Measurements from ENCODE around the gene FOXK1. TPM values are rescaled to one million over a fixed set of nuclear protein-coding genes. Genes with fewer than 3 reads are reported as not detected.
"Not testable (repeated sequence)": the region's sequence is repeated elsewhere in the genome, so short reads cannot be mapped to it uniquely, and the experiment has no call there.

The FOXK1 gene
- 10.2 and 17.4 TPM in 2 replicates for total RNA-seq (2014; rRNA removed; shearing (Covaris generic))

- DNase-seq (ENCODE audit: low read depth in 1 of 2, low spot score in 2 of 2) = peak in 1 of 2 experiments; percentile 75
- Histone ChIP-seq H3K27me3 (replicated peaks) (no peaks in the 10 kb centered on the region), H3K4me1 (replicated peaks) (peaks cover 24% of the 10 kb centered on the region), H3K27ac (peak within 1 kb of the TSS; percentile 65), H3K36me3 (peaks cover 16% of the 10 kb centered on the region), H3K4me3 (peak within 1 kb of the TSS; percentile 97), H3K9me3 (replicated peaks) (0 out of 2 replicates have a peak, but pooled peaks cover 2% of the 10 kb centered on the region)
Observed at GRCh38 chr7:4681886-4682620, at the start of gene FOXK1. Gene FOXK1 (plus strand): TSS chr7:4682295. CDS start chr7:4682309, 14 bp downstream.

GRCh38 chr7:4633012-4633411 is 49.1 kb upstream of the FOXK1 start:
- Histone ChIP-seq H3K36me3 (no peaks in the 10 kb centered on the region), H3K27ac (no peak overlapping the region), H3K27me3 (replicated peaks) (no peaks in the 10 kb centered on the region), H3K4me3 (no peak overlapping the region), H3K9me3 (replicated peaks) (no peaks in the 10 kb centered on the region), H3K4me1 (replicated peaks) (0 out of 2 replicates have a peak, but pooled peaks cover 8% of the 10 kb centered on the region)
- peak; percentile 16 to 56 for DNase-seq (ENCODE audit: low read depth in 1 of 2, low spot score in 2 of 2)

DNA sequence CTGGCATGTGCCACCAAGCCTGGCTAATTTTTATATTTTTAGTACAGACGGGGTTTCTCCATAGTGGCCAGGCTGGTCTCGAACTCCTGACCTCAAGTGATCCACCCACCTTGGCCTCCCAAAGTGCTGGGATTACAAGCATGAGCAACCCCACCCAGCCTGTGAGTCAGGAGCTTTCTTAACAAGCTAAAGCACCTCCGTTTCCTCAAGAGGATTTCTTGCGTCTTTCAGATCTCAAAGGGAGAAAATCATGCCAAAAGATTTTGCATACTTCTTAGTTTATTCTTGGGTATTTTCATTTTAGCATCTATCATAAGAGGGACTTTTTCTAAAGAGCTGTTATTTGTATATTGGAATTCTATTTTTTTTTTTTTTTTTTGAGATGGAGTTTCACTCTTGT is 47.9 kb upstream of the FOXK1 start:
- Histone ChIP-seq H3K36me3 (no peaks in the 10 kb centered on the region), H3K9me3 (replicated peaks) (no peaks in the 10 kb centered on the region), H3K4me1 (replicated peaks) (0 out of 2 replicates have a peak, but pooled peaks cover 8% of the 10 kb centered on the region), H3K4me3 (no peak overlapping the region), H3K27ac (no peak overlapping the region), H3K27me3 (replicated peaks) (no peaks in the 10 kb centered on the region)
- DNase-seq (ENCODE audit: low read depth in 1 of 2, low spot score in 2 of 2) = no peak

DNA sequence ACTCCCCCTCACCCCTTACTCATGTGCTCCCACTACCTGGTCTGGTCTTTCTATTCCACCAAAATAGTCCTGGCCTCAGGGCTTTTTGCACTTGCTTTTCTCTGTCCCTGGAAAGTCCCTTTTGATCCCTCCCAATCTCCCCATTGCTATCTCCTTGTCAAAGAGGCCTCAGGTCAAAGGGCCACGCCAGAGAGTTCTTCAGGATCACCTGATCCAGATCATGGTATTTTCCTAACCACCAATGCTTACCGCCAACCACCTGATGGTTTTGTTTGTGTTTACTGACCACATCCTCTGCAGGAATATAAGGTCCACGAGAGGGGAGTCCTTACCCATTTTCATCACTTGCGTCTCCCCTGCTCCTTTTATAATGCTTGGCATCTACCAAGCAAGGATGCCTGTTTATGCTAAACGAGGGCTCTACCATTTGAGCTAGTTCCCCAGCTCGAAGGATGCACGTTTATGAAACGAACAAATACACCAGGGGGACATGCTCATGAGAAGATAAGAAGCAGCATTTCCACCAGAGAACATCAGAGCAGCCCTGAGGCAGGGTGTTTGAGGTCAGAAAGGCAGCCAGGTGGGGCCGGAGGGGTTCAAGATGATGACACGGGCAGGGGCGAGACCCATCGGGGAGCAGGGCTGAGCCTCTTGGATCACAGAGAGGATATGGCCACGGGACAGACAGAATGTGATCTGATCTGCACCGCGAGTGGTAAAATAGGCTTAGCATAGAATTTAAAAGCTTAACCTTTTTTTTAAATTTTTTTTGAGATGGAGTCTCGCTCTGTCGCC is 43.1 kb upstream of the FOXK1 start:
- Histone ChIP-seq H3K4me1 (replicated peaks) (peaks cover 15% of the 10 kb centered on the region), H3K27me3 (replicated peaks) (no peaks in the 10 kb centered on the region), H3K27ac (no peak overlapping the region), H3K4me3 (no peak overlapping the region), H3K9me3 (replicated peaks) (peaks cover 10% of the 10 kb centered on the region; the same call in 1 of the 2 replicates), H3K36me3 (no peaks in the 10 kb centered on the region)
- no peak for DNase-seq (ENCODE audit: low read depth in 1 of 2, low spot score in 2 of 2)

DNA sequence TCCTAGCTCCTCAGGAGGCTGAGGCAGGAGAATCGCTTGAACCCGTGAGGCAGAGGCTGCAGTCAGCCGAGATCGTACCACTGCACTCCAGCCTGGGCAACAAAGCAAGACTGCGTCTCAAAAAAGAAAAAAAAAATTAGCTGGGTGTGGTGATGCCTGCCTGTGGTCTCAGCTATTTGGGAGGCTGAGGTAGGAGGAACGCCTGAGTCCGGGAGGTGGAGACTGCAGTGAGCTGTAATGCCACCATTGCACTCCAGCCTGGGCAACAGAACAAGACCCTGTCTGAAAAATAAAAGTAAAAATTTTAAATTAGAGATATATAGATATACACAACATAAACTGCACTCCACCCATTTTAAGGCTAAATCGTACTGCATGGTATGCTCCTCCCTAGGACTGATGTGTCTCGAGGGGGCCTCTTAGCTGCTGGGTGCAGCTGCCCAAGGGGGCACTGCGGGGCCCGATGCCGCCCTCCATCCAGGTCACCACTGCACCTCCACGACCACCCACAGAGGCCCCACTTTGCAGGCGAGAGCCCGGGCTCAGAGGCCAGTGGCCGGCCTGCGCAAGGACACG is 40.9 kb upstream of the FOXK1 start:
- Histone ChIP-seq H3K36me3 (no peaks in the 10 kb centered on the region), H3K4me3 (peak overlapping the region; percentile 66), H3K27me3 (replicated peaks) (no peaks in the 10 kb centered on the region), H3K4me1 (replicated peaks) (peaks cover 15% of the 10 kb centered on the region), H3K27ac (no peak overlapping the region), H3K9me3 (replicated peaks) (peaks cover 10% of the 10 kb centered on the region; the same call in 1 of the 2 replicates)
- DNase-seq (ENCODE audit: low read depth in 1 of 2, low spot score in 2 of 2) = no peak

- H3K27me3 ChIP-seq (replicated peaks) = no peaks in the 10 kb centered on the region
Observed at GRCh38 chr7:4641667-4642467, 40.2 kb upstream of the FOXK1 start.

DNA sequence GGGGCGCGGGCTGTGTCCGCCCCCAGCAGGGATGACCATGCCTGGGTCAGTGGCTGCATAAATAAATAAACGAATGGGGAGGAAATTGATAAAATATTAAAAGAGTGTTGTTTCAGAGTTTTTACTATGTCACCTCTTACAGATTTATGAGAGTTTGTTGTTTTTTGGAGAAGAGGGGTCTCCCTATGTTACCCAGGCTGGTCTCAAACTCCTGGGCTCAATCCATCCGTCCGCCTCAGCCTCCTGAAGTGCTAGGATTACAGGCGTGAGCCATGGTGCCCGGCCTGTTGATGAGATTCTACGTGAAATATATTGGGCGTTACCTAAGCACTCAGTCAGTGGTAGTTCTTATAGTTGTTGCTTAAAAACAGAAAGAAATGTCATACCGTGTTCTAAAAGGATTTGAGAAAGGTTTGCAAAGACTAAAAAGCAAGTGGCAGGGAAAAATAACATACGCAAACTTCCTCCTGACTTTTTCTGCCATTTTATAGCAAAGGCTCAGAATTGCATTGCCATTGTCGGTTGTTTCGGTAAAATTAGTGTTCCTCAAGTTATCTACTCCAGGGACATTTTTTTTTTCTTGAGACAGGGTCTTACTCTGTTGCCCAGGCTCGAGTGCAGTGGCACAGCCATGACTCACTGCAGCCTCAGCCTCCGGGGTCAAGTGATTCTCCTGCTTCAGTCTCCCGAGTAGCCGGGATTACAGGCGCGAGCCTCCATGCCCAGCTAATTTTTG is 39.5 kb upstream of the FOXK1 start:
- Histone ChIP-seq H3K4me3 (peak overlapping the region; percentile 66), H3K27me3 (replicated peaks) (no peaks in the 10 kb centered on the region), H3K27ac (peak overlapping the region; percentile 79), H3K36me3 (no peaks in the 10 kb centered on the region), H3K9me3 (replicated peaks) (peaks cover 14% of the 10 kb centered on the region; the same call in 1 of the 2 replicates), H3K4me1 (replicated peaks) (peaks cover 15% of the 10 kb centered on the region)
- peak in 1 of 2 experiments; percentile 20 for DNase-seq (ENCODE audit: low read depth in 1 of 2, low spot score in 2 of 2)

More at GRCh38 chr7:4641667-4642467, 40.2 kb upstream of the FOXK1 start:
- Histone ChIP-seq H3K4me1 (replicated peaks) (peaks cover 15% of the 10 kb centered on the region), H3K4me3 (peak overlapping the region; percentile 66), H3K27ac (peak overlapping the region; percentile 79), H3K9me3 (replicated peaks) (peaks cover 14% of the 10 kb centered on the region; the same call in 1 of the 2 replicates), H3K36me3 (no peaks in the 10 kb centered on the region)
- peak; percentile 93 to 98 for DNase-seq (ENCODE audit: low read depth in 1 of 2, low spot score in 2 of 2)

GRCh38 chr7:4643204-4643471 is 39.0 kb upstream of the FOXK1 start:
- H3K9me3 ChIP-seq (replicated peaks) = peaks cover 14% of the 10 kb centered on the region; the same call in 1 of the 2 replicates
- peaks cover 15% of the 10 kb centered on the region for H3K4me1 ChIP-seq (replicated peaks)
- not testable (repeated sequence) for H3K36me3 ChIP-seq; H3K27ac ChIP-seq; H3K4me3 ChIP-seq; H3K27me3 ChIP-seq (replicated peaks); DNase-seq (ENCODE audit: low read depth in 1 of 2, low spot score in 2 of 2)

DNA sequence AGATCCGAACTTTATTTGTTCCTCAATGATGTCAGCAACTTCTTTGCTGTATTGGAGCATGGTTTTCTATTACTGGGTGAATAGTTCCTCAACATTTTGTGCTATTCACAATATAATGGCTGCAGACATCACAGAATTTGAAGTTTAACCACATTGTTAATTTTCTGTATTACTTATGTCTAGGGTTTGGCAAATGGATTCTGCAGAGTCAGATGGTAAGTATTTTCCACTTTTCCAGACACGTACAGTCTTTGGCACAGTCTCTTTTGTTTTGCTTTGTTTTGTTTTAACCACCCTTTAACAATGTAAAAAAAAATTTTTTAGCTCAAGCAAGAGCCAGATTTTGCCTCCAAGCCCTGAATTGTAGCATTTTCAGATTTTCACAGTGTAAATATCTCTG is 36.8 kb upstream of the FOXK1 start:
- Histone ChIP-seq H3K4me1 (replicated peaks) (peaks cover 15% of the 10 kb centered on the region), H3K27ac (no peak overlapping the region), H3K4me3 (no peak overlapping the region), H3K9me3 (replicated peaks) (peaks cover 14% of the 10 kb centered on the region; the same call in 1 of the 2 replicates), H3K27me3 (replicated peaks) (no peaks in the 10 kb centered on the region), H3K36me3 (no peaks in the 10 kb centered on the region)
- no peak for DNase-seq (ENCODE audit: low read depth in 1 of 2, low spot score in 2 of 2)

GRCh38 chr7:4648111-4648510 is 34.0 kb upstream of the FOXK1 start:
- H3K27me3 ChIP-seq (replicated peaks) = no peaks in the 10 kb centered on the region

GRCh38 chr7:4650433-4651047 is 31.6 kb upstream of the FOXK1 start:
- DNase-seq (ENCODE audit: low read depth in 1 of 2, low spot score in 2 of 2) = no peak
- Histone ChIP-seq H3K9me3 (replicated peaks) (peaks cover 4% of the 10 kb centered on the region; the same call in 1 of the 2 replicates), H3K36me3 (no peaks in the 10 kb centered on the region), H3K4me1 (replicated peaks) (no peaks in the 10 kb centered on the region), H3K27me3 (replicated peaks) (no peaks in the 10 kb centered on the region), H3K27ac (no peak overlapping the region), H3K4me3 (no peak overlapping the region)

More at GRCh38 chr7:4648111-4648510, 34.0 kb upstream of the FOXK1 start:
- Histone ChIP-seq H3K4me3 (no peak overlapping the region), H3K27ac (no peak overlapping the region), H3K36me3 (no peaks in the 10 kb centered on the region), H3K4me1 (replicated peaks) (no peaks in the 10 kb centered on the region), H3K9me3 (replicated peaks) (peaks cover 4% of the 10 kb centered on the region; the same call in 1 of the 2 replicates)
- no peak for DNase-seq (ENCODE audit: low read depth in 1 of 2, low spot score in 2 of 2)

DNA sequence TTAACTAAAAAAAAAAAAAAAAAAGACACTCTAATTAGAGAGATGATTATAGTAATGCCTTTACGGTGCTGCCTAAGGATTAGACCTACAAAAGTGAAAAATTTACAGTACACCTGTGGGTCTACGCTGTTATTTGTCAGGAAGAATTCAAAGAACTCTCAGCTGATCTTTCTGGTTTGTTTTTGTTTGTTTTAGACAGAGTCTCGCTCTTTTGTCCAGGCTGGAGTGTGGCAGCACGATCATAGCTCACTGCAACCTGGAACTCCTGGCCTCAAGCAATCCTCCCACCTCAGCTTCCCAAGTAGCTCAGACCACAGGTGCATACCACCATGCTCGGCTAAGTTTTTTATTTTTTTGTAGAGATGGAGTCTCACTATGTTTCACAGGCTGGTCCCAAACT is 28.3 kb upstream of the FOXK1 start:
- DNase-seq (ENCODE audit: low read depth in 1 of 2, low spot score in 2 of 2) = no peak
- Histone ChIP-seq H3K4me3 (no peak overlapping the region), H3K27ac (no peak overlapping the region), H3K27me3 (replicated peaks) (no peaks in the 10 kb centered on the region), H3K9me3 (replicated peaks) (no peaks in the 10 kb centered on the region; the same call in 1 of the 2 replicates), H3K4me1 (replicated peaks) (no peaks in the 10 kb centered on the region), H3K36me3 (no peaks in the 10 kb centered on the region)

All from SJSA1 (cell line).